Kidney epithelial cell (primary cell): ENCODE data around the gene PPFIBP2. TPM values are rescaled to one million over a fixed set of nuclear protein-coding genes. Genes with fewer than 3 reads are reported as not detected.
"Not testable (repeated sequence)": the region's sequence is repeated elsewhere in the genome, so short reads cannot be mapped to it uniquely, and the experiment has no call there.

Source experiments
- DNase-seq: peaks from one replicate; pipeline ENCODE4 v3.0.0-alpha.2; 2010; ENCODE audit warnings: low read depth
- H3K27me3 ChIP-seq: 2 replicates; pipeline ENCODE4 v1.6.0; 2011; ENCODE audit warnings: low read length; ENCODE audit not compliant: control insufficient read depth, insufficient read depth
- H3K36me3 ChIP-seq: 2 replicates; pipeline ENCODE4 v1.5.1; 2011; ENCODE audit warnings: low read length; ENCODE audit not compliant: control insufficient read depth, insufficient read depth
- H3K4me3 ChIP-seq: 2 replicates; pipeline ENCODE4 v1.5.1; 2011; ENCODE audit warnings: low read depth, mild to moderate bottlenecking, control low read depth, low read length
- CTCF ChIP-seq: IDR thresholded peaks from 2 replicates; pipeline ENCODE4 v1.5.1; 2011; ENCODE audit warnings: mild to moderate bottlenecking, moderate library complexity, low read length, control low read depth, inconsistent platforms; ENCODE audit not compliant: insufficient read depth, poor library complexity, severe bottlenecking
- total RNA-seq: library from RNA; depleted of rRNA; stranded (reverse); fragments of >200 nt; gene quantifications from 2 replicates; pipeline ENCODE4 v1.2.3, GENCODE V29; 2015

Gene PPFIBP2
- total RNA-seq, 1 donor from 2014 or later, result 6.0 TPM

GRCh38 chr11:7654195-7654705 lies 140.5 kb downstream of the PPFIBP2 start:
- no peak for DNase-seq
- H3K36me3 ChIP-seq, result no peaks in the 10 kb centered on the region
- no peak for TF ChIP-seq CTCF
- H3K27me3 ChIP-seq, result no peaks in the 10 kb centered on the region
- H3K4me3 ChIP-seq, result no peak overlapping the region

- no peak for DNase-seq
These were observed 141.7 kb downstream of the PPFIBP2 start for GRCh38 chr11:7655253-7656217.

GRCh38 chr11:7656704-7657103 lies 142.9 kb downstream of the PPFIBP2 start:
- no peak for TF ChIP-seq CTCF
- H3K4me3 ChIP-seq, result no peak overlapping the region
- no peaks in the 10 kb centered on the region for H3K27me3 ChIP-seq
- no peaks in the 10 kb centered on the region for H3K36me3 ChIP-seq
- DNase-seq, result no peak

More at GRCh38 chr11:7655253-7656217, 141.7 kb downstream of the PPFIBP2 start:
- no peak for TF ChIP-seq CTCF
- Histone ChIP-seq H3K36me3 (no peaks in the 10 kb centered on the region), H3K27me3 (no peaks in the 10 kb centered on the region), H3K4me3 (no peak overlapping the region)

GRCh38 chr11:7657306-7658025 lies 143.7 kb downstream of the PPFIBP2 start:
- peak; percentile 63 for TF ChIP-seq CTCF
- Histone ChIP-seq H3K27me3 (no peaks in the 10 kb centered on the region), H3K4me3 (no peak overlapping the region), H3K36me3 (no peaks in the 10 kb centered on the region)
- no peak for DNase-seq

GRCh38 chr11:7663531-7663930 lies 149.7 kb downstream of the PPFIBP2 start:
- H3K27me3 ChIP-seq, H3K36me3 ChIP-seq, DNase-seq, H3K4me3 ChIP-seq: not testable (repeated sequence)

GRCh38 chr11:7664867-7665266 lies 151.1 kb downstream of the PPFIBP2 start:
- no peaks in the 10 kb centered on the region for H3K36me3 ChIP-seq
- no peak for DNase-seq
- H3K4me3 ChIP-seq, result no peak overlapping the region
- TF ChIP-seq CTCF, result no peak
- H3K27me3 ChIP-seq, result no peaks in the 10 kb centered on the region
